SK-N-MC (cell line): Measurements from ENCODE around the gene MAGEH1.
"Not testable (repeated sequence)": the region's sequence is repeated elsewhere in the genome, so short reads cannot be mapped to it uniquely, and the experiment has no call there.

Experiments
- DNase-seq: peaks from one replicate; pipeline ENCODE4 v3.0.0-alpha.2; 2011; ENCODE audit warnings: low read depth, low spot score
- H3K27ac ChIP-seq: fragments of 200-600 bp; sonication (generic); 2 replicates; pipeline ENCODE4 v1.5.1; 2016; ENCODE audit warnings: mixed run types
- H3K36me3 ChIP-seq: fragments of 200-600 bp; sonication (generic); 2 replicates; pipeline ENCODE4 v1.6.1; 2017; ENCODE audit warnings: antibody characterized with exemption, low read length, mixed read lengths; ENCODE audit not compliant: insufficient read depth
- H3K4me3 ChIP-seq: fragments of 200-600 bp; sonication (generic); 2 replicates; pipeline ENCODE4 v1.5.1; 2016
- H3K9ac ChIP-seq: fragments of 200-600 bp; sonication (generic); 2 replicates; pipeline ENCODE4 v1.8.0; 2017; ENCODE audit warnings: mixed run types, mixed read lengths; ENCODE audit not compliant: insufficient read length
- H3K9me3 ChIP-seq: fragments of 200-600 bp; sonication (generic); 2 replicates; pipeline ENCODE4 v1.6.1; 2017; ENCODE audit warnings: low read depth, mild to moderate bottlenecking, antibody characterized with exemption, low read length, moderate library complexity, mixed read lengths
- EZH2 ChIP-seq: fragments of 200-600 bp; sonication (generic); IDR thresholded peaks from one replicate; pipeline ENCODE4 v1.6.1; 2017; ENCODE audit warnings: antibody characterized with exemption
- FOXP2 ChIP-seq: optimal IDR thresholded peaks from 2 replicates; pipeline ENCODE3; 2011; ENCODE audit warnings: mild to moderate bottlenecking, moderate library complexity; ENCODE audit not compliant: insufficient read depth; ENCODE audit errors: extremely low read length, control extremely low read depth
- POLR2AphosphoS5 ChIP-seq: IDR thresholded peaks from 2 replicates; pipeline ENCODE4 v1.6.1; 2012; ENCODE audit warnings: mild to moderate bottlenecking, low read depth, low read length, borderline replicate concordance

MAGEH1 gene

DNA sequence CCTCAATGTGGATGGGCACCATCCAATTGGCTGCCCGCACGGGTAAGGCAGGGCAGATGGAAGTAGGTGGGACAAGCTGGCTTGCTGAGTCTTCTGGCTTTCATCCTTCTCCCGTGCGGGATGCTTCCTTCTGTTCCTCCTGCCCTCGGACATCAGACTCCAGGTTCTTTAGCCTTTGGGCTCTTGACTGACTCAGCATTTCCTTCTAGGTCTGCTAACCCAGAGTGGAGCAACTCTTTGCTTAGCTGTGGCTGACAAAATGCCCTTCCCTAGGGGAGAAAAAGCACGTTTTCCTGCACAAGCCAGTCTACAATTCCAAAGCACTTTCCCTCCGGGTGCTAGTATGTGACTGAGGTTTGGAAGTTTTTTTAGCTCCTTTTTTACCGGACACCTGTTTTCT is 28.0 kb downstream of the MAGEH1 start:
- H3K4me3 ChIP-seq, DNase-seq, H3K9ac ChIP-seq, H3K9me3 ChIP-seq, H3K36me3 ChIP-seq, H3K27ac ChIP-seq: not testable (repeated sequence)

DNA sequence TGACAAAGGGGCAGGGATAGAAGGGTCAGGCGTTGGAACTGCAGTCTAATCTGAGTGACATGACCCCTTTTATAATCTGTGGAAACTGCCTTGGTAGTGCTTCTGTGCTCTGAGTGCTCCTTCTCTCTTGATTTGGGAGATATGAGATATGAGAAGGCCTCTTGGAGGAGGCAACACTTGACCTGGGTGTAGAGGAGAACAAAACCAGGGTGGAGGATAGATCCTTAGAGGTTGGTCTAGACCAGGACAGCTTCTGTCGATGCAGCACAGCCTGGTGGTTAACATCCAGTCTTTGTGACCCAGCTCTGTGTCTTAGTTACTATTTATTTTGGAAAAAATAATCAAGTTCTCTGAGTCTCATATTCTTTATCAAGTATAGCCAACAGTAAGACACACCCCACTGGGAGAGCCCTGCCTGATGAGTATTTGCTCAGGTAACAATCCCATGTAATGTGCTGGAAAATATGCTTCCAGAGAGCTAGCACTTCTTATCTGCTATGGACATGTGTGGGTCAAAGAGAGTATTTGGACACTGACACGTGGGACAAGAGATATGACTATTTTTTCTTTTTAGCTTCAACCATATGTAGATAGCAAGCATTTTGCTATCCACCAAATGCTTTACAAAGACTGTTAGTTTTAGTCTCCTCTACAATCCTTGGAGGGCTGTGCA is 28.6 kb downstream of the MAGEH1 start:
- no peak for DNase-seq
- Histone ChIP-seq H3K36me3 (no peaks in the 10 kb centered on the region), H3K9ac (no peak overlapping the region), H3K4me3 (no peak overlapping the region), H3K27ac (no peak overlapping the region), H3K9me3 (no peaks in the 10 kb centered on the region)
- TF ChIP-seq FOXP2 (no peak), EZH2 (no peak), POLR2AphosphoS5 (no peak)

DNA sequence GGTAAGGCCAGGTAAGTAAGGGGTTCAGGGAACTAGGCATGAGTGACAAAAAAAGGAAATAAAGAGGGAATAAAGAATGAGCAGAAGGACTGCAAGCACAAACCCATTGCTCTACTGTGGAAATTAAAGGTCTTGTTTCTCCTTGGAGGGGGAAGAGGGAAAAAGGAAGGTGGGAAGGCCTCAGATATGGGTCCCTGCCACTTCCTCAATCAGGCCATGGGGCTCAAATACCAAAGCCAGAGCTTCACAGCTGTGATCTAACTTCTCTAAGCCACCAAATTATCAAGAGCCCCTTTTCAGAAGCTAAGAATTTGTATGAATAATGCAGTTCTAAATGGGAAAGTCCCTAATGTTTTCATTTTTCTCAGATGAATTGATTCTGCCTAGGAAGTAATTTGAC is 33.0 kb downstream of the MAGEH1 start:
- H3K9me3 ChIP-seq: no peaks in the 10 kb centered on the region
- TF ChIP-seq EZH2 (no peak), FOXP2 (no peak), POLR2AphosphoS5 (no peak)
- H3K4me3 ChIP-seq: no peak overlapping the region
- H3K9ac ChIP-seq: no peak overlapping the region
- no peak for DNase-seq
- no peak overlapping the region for H3K27ac ChIP-seq
- no peaks in the 10 kb centered on the region for H3K36me3 ChIP-seq

DNA sequence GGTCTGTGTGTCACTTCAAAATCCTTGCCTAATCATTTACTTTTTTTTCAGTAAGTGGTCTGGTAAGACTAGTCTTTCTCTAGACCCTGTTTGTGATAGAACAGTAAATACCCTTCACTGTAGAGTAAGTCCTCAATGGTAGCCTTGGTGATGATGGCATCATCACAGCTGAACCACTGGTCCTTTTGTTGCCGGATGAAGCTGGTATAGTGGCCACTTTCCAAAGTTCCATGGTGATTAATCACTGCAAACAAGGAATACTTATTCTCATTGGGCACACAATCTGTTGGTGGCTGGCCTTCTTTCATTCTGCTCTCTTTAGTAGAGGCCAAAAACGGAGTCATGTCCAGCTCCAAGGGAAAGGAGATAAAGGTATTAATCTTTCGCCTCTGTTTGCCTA is 34.8 kb downstream of the MAGEH1 start:
- Histone ChIP-seq H3K9ac (no peak overlapping the region), H3K36me3 (no peaks in the 10 kb centered on the region), H3K27ac (no peak overlapping the region), H3K4me3 (no peak overlapping the region), H3K9me3 (no peaks in the 10 kb centered on the region)
- TF ChIP-seq POLR2AphosphoS5: no peak
- no peak for TF ChIP-seq EZH2
- TF ChIP-seq FOXP2: no peak
- no peak for DNase-seq

DNA sequence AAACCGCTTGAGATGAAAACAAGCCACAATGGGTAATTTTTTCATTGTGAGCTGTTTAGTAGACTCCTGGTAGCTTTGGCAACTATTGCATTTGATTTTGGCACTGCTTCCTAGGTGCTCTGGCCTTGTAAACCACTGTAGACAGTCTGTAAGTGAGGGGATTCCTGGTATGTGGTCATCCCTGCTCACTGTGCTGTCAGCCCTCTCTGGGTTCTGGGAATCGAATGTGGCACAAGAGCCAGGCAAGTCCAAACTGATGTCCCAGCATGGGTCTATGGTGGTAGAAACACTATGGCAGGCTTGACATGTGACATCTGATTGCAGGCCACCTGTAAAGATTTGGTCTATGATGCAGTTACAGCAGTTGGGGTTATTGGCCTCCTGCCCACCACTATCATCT is 35.2 kb downstream of the MAGEH1 start:
- DNase-seq: no peak
- TF ChIP-seq POLR2AphosphoS5: no peak
- no peak for TF ChIP-seq FOXP2
- TF ChIP-seq EZH2: no peak
- H3K9ac ChIP-seq: no peak overlapping the region
- no peaks in the 10 kb centered on the region for H3K36me3 ChIP-seq
- no peak overlapping the region for H3K4me3 ChIP-seq
- H3K9me3 ChIP-seq: no peaks in the 10 kb centered on the region
- H3K27ac ChIP-seq: no peak overlapping the region

DNA sequence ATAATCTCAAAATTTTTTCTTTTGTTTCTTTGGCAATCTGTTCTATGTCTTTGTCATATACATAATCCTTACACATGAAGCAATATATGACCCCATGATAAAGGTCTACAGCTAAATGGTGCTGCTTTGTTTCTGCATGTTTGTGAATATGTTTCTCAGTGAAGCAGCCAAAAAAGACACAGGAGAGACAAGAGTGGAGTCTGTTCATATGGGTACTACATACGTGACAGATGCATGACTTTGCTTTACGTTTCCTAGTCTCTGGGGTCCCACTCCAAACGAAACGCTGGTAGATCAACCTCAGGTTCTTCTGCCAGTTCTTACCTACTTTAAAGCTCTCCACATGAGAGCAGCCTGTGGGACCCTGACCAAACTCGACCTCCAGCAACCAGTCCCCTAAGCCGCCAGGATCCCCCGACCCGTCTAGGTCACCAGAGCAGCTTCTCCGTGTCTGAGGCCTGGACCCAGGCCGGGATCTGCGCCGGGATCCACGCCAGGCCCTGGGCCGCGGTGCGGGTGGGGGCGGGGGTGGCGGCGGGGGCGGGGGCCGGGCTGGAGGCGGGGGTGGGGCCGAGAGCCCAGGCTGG is 36.2 kb downstream of the MAGEH1 start:
- peak overlapping the region; percentile 84 for H3K4me3 ChIP-seq
- no peaks in the 10 kb centered on the region for H3K36me3 ChIP-seq
- no peak for TF ChIP-seq EZH2
- TF ChIP-seq FOXP2: no peak
- TF ChIP-seq POLR2AphosphoS5: no peak
- H3K9me3 ChIP-seq: no peaks in the 10 kb centered on the region
- DNase-seq: no peak
- H3K9ac ChIP-seq: peak overlapping the region; percentile 67
- H3K27ac ChIP-seq: peak overlapping the region; percentile 71; the same call in 1 of the 2 replicates

DNA sequence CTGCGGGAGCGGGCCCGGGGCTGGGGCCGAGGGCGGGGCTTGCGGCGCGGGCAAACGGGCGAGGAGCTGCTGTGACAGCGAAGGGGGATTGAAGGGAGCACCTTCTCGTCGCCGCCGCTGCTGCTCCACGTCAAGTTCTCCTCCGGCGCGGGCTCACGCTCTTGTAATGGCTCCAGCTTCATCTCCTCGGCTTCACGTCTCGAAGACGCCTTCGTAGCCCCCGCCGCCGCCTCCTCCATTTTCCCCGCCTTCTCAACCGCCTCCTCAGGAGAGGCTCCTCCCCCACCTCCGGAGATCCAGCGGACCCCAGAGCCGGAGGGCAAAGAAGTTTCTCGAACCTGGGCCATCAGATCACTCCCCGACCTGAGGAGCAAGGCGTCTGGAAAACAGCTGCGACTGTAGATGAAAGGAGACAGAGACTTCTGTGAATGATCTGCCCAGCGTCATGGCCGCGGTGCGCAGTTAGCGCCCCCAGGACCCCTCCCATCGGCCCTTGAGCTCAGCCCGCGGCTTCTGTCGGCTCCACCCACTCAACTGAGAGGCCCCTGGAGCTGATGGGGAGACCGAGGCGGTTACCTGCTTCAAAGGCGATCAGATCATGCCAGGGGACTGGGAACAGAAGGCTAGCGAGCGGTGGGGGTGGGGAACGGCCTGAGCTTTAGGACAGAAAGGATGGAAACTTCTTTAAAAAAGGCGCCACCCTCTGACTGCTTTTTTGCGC is 36.8 kb downstream of the MAGEH1 start:
- H3K4me3 ChIP-seq: peak overlapping the region; percentile 84
- no peak for DNase-seq
- H3K27ac ChIP-seq: peak overlapping the region; percentile 86
- H3K9ac ChIP-seq: peak overlapping the region; percentile 82
- TF ChIP-seq EZH2: no peak
- TF ChIP-seq POLR2AphosphoS5: peak; percentile 42; the same call in 1 of the 2 replicates
- no peaks in the 10 kb centered on the region for H3K36me3 ChIP-seq
- no peaks in the 10 kb centered on the region for H3K9me3 ChIP-seq

DNA sequence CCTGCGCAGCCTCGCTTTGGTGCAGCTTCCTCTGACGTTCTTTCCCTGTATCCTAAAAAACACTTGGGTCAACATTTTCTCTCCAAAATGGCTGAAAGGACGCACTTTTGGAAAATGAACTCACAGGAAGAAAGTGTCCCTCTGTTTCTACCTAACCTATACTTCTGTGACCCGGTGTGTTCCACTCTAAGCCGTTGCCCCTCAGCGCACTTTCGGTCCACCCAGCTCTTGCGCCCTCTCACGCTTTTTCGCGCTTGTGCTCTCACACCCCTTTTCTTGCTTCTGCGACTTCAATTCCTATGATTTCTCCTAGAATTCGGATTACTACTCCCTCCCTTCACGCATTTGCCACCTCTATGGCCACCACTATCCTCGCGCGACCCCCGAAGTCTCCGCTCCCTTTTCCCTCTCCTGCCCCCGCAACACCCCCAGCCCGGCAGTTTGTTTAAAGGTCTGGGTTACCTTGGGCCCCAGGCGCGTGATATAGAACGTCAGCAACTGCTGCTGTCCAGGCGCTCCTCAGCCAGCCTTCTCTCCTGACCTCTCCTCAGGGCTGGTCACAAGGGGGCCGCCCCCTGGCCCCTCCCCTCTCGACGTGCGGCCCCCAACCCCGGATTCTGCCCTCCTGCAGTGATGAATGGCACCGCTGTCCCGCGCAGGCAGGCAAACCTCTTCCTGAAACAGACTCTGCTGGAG is 37.5 kb downstream of the MAGEH1 start, which contains the start of gene USP51:
USP51 (minus strand) TSS at position 535 of the 696 bp plus-strand sequence. CDS start 909 bp downstream, outside the sequence.
- H3K9me3 ChIP-seq: no peaks in the 10 kb centered on the region
- peak within 1 kb of the TSS; percentile 84 for H3K4me3 ChIP-seq
- TF ChIP-seq POLR2AphosphoS5 (no peak), EZH2 (no peak), FOXP2 (no peak)
- H3K27ac ChIP-seq: peak within 1 kb of the TSS; percentile 86
- no peak for DNase-seq
- no peaks in the 10 kb centered on the region for H3K36me3 ChIP-seq
- H3K9ac ChIP-seq: peak within 1 kb of the TSS; percentile 82
